Dedifferentiated amniotic fluid mesenchymal stem cell (primary cell): Measurements from ENCODE around the gene LPP.
"Not testable (repeated sequence)": the region's sequence is repeated elsewhere in the genome, so short reads cannot be mapped to it uniquely, and the experiment has no call there.

Experiments used
- DNase-seq: peaks from one replicate; pipeline ENCODE4 v3.0.0-alpha.2; 2016; ENCODE audit errors: extremely low spot score

The LPP gene, protein sequence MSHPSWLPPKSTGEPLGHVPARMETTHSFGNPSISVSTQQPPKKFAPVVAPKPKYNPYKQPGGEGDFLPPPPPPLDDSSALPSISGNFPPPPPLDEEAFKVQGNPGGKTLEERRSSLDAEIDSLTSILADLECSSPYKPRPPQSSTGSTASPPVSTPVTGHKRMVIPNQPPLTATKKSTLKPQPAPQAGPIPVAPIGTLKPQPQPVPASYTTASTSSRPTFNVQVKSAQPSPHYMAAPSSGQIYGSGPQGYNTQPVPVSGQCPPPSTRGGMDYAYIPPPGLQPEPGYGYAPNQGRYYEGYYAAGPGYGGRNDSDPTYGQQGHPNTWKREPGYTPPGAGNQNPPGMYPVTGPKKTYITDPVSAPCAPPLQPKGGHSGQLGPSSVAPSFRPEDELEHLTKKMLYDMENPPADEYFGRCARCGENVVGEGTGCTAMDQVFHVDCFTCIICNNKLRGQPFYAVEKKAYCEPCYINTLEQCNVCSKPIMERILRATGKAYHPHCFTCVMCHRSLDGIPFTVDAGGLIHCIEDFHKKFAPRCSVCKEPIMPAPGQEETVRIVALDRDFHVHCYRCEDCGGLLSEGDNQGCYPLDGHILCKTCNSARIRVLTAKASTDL

GRCh38 chr3:188154014-188154808 lies at the start of gene LPP:
TSS of gene LPP (plus strand) at chr3:188154157. CDS start at chr3:188406121, 251,964 bp downstream.
- peak; percentile 43 for DNase-seq

GRCh38 chr3:188106006-188106405 lies 48.0 kb upstream of the LPP start:
- DNase-seq, result no peak

- no peak for DNase-seq
Observed at GRCh38 chr3:188106454-188106853, 47.5 kb upstream of the LPP start.

DNA sequence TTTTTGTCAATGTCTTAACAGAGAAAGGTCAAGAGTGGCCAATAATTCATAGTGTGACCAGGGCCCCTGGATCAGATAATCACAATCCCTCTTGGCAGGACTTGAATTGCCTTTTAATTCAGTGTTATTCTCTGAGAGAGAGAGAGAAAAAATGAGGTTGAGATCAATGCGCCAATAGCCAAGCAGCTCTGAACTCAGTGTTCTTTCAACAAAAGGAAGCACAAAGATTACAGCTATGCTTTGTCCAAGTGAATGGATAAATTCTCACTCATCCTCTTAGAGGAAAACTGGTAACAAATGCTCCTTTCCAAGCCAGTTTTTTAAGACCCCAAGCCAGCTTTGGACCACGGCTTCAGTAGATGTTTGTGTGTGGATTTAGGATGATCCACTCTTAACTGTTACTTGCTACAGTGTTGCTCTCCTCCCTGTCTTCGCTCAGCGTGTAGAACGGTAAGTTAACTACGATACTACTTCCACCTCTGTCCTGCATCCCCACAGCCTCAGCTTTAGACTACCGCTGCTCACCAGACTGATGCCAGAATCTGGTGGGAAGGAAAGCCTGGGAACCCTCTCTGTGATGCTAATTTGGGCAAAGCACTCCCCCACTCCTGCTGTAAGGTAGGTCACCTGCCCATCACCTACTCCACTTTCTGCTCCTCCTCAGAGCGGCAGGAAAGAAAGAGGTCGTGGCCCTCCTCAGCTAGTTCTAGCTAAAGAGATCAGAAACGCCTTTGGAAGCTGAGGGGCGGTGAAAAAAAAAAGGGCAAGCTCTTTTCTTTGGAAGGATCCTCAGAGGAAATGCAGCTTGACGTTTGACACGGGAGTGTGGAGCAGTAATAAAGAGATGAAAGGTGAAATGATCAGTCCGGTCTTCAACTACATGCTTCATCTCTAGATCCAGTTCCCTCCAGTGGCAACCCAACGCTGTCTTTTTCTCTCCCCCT lies 46.8 kb upstream of the LPP start:
- DNase-seq, result no peak

GRCh38 chr3:188108703-188109412 lies 45.1 kb upstream of the LPP start:
- no peak for DNase-seq

GRCh38 chr3:188111002-188111584 lies 42.9 kb upstream of the LPP start:
- DNase-seq, result no peak

DNA sequence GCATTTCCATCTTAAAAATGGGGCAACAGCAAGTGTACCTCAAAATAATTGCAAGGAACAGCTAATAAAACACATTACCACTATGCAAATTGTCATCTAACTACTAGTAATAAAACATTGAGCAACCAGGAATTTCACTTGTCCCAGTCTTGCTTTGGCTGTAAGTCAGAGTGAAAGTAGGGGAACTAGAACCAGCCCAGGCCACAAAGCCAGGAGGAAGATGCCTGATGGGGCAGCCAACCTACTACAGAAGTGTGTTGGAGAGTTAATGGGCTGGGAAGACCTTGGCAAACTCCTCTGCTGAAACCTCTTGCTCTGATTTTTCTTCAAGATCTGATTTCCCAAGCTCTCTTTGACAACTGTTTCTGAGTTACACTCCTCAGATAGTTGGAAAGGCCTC lies 40.2 kb upstream of the LPP start:
- no peak for DNase-seq

- no peak for DNase-seq
Observed at GRCh38 chr3:188119846-188120245, 34.1 kb upstream of the LPP start.

- DNase-seq, result no peak
Observed at GRCh38 chr3:188122571-188123169, 31.3 kb upstream of the LPP start.

DNA sequence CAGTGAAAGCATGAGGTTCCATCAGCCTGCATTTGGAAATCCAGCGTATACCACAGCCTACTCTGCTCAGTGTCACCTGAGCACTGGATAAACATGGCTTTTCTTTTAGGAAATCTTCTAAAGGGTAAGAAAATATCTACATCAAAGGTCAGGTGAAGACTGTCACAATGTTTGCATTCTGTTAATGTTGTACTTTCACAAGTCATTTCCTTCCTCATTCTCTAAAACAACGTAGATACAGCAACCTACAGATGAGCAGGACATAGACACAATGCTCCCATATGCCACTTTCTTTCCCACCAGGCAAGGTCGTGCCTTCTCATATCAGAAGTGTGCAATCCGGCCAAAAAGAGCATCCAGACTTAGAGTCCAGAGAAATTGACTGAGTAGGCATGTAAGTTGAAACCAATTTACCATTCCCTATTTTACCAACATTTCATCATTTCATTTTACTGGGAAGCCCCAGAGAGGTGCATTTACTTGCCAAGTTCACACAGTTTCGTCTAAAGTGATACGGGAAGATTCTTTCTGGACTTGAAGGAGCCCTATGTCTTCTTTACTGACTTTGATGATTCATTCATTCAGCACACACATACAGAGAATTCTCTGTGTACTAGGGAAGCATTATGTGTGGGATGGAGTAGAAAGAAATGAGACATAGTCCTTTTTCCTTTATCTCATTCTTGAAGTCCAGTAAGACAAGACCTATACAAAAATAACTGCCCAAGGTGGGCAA lies 30.6 kb upstream of the LPP start:
- no peak for DNase-seq

GRCh38 chr3:188124184-188124583 lies 29.8 kb upstream of the LPP start:
- DNase-seq, result no peak

- DNase-seq, result no peak
Observed at GRCh38 chr3:188125076-188125475, 28.9 kb upstream of the LPP start.

- no peak for DNase-seq
Observed at GRCh38 chr3:188126276-188126675, 27.7 kb upstream of the LPP start.

DNA sequence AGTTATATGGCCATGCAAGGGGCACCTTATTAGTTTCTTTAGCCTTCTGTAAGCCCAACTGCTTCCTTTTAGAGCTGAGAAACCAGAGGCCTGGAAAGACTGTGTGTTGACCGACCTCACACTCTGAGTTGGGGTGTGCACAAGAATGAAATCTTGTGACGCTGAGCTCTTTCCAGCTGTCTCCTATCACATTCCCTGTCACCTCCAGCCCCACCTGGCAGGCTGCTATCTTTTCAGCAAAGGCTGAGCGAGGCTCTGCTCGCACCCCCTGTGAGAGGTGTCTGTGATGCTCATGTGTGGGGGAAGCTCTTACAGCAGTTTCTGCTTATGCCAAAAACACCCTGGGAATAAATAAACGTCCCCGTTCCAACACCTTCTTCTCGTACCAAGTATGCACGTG lies 27.0 kb upstream of the LPP start:
- no peak for DNase-seq

DNA sequence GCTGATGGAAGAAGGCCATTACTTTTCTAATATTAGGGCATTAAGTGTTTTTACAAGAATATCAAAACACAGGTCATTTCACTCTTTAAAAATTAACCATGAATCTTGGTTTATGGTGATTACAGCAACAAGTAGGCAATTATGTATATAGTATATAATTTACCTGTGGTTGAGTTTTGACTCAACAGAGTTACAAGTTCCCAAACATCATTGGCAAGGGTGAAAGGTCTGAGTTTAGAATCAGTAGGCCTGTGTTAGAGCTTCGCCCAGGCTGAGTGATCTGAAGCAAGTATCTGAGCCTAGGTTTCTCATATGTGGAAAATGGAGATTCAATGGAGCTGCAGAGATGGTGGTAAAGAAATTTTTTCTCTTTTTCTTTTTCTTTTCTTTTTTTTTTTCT lies 25.1 kb upstream of the LPP start:
- no peak for DNase-seq

GRCh38 chr3:188131023-188131422 lies 22.9 kb upstream of the LPP start:
- not testable (repeated sequence) for DNase-seq

DNA sequence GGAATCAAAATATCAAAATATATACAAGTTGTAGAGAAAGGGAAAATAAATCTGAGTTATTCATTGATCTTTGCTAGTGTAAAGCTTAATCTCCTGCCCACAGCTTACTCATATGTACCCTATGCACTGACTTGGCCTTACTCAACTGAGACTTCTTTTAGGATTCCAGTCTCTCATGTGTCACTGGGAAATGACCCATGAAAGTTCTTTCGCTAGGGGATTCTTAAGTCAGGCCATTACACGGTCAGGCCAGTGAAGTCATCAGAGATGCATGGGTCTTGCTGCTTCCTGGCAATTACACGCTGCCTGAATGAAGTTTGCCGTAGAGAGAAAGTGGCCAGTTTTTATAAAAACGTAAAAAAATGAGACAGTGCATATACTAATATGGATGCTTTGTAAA lies 20.7 kb upstream of the LPP start:
- peak; percentile 28 for DNase-seq

DNA sequence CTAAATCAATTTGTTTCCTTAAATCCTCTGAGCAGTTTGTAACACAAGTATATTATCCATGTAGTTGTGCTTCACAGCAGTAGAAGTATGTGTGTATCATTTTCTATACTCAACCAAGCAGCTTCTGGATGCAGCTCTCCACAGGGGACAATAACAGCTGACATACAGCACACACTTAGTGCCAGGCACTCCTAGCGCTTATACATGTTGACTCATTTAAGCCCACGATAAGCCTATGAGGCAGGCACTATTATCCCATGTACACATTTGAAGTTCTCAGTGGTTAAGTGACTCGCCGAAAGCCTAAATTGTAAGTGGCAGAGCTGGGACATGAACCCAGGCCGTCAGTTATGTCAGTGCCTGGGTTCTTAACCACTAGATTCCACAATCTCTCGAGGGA lies 20.3 kb upstream of the LPP start:
- no peak for DNase-seq

GRCh38 chr3:188134079-188134478 lies 19.9 kb upstream of the LPP start:
- no peak for DNase-seq
